ENCODE results near the gene FOXP1.
A peak's percentile ranks its signal among the peaks of the same experiment; 100 is the strongest.

The FOXP1 gene

DNA sequence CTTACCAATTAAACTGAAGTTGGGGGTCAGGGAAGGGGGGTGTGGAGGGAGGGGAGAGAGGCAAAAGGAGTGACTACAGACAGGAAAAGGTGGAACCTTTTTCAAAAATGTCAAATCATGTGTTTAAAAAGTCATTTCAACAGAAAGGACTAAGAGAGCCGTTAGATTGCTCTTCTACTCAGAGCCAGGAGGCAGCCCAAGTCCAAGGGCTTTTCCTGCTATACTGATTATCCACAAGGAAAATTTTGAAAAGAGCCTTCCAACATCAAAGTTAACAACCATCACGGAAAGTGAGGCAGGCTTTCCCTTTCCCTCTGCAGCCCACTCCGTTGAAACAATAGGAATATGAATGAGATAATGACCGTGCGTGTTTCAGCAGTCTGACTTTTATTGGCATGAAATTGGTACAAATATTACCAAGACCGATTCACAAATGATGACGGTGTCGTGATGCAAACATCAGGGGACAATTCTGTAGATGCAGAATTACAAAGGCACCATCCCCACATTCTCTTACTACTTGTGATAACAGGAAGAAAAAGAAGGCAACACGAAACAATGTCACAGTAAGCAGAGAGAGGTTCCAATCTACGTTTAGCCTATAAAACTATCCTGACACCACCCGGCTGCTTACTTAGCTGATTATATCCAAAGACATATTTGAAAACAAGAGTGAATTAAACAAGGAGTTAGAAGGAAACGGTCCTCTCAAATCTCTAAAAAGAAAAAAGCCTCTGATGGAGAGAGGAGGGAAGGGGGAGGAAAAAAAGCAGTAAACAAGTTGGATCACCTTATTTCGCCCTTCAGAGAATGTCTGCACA is 453.7 kb downstream of the FOXP1 start:
- Histone ChIP-seq H3K4me1 (ENCODE audit: control insufficient read depth in 1 of 2, insufficient read depth in 1 of 2, low read depth in 1 of 2, low read length in 1 of 2) (peaks cover 20 to 33% of the 10 kb centered on the region in 2 experiments), H3K36me3 (no peaks in the 10 kb centered on the region), H3K27me3 (no peaks in the 10 kb centered on the region), H3K9me3 (no peaks in the 10 kb centered on the region), H3K4me3 (ENCODE audit: low read depth in 1 of 2, low read length in 1 of 2) (peak overlapping the region; percentile 56 to 67), H3K27ac (peak overlapping the region; percentile 90)
- TF ChIP-seq, protein P1, sequence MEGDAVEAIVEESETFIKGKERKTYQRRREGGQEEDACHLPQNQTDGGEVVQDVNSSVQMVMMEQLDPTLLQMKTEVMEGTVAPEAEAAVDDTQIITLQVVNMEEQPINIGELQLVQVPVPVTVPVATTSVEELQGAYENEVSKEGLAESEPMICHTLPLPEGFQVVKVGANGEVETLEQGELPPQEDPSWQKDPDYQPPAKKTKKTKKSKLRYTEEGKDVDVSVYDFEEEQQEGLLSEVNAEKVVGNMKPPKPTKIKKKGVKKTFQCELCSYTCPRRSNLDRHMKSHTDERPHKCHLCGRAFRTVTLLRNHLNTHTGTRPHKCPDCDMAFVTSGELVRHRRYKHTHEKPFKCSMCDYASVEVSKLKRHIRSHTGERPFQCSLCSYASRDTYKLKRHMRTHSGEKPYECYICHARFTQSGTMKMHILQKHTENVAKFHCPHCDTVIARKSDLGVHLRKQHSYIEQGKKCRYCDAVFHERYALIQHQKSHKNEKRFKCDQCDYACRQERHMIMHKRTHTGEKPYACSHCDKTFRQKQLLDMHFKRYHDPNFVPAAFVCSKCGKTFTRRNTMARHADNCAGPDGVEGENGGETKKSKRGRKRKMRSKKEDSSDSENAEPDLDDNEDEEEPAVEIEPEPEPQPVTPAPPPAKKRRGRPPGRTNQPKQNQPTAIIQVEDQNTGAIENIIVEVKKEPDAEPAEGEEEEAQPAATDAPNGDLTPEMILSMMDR (IDR thresholded peaks at IDR 0.05): no peak

GRCh38 chr3:71128961-71129360 is 454.6 kb downstream of the FOXP1 start:
- Histone ChIP-seq H3K36me3 (no peaks in the 10 kb centered on the region), H3K9me3 (no peaks in the 10 kb centered on the region), H3K4me3 (ENCODE audit: low read depth in 1 of 2, low read length in 1 of 2) (peak overlapping the region; percentile 56 to 67), H3K27me3 (no peaks in the 10 kb centered on the region), H3K27ac (peak overlapping the region; percentile 90), H3K4me1 (ENCODE audit: control insufficient read depth in 1 of 2, insufficient read depth in 1 of 2, low read depth in 1 of 2, low read length in 1 of 2) (peaks cover 20 to 33% of the 10 kb centered on the region in 2 experiments)
- TF ChIP-seq, protein P1 (IDR thresholded peaks at IDR 0.05): no peak

GRCh38 chr3:71127844-71128243 is 455.7 kb downstream of the FOXP1 start:
- no peak overlapping the region for H3K27ac ChIP-seq
- H3K36me3 ChIP-seq: no peaks in the 10 kb centered on the region
- H3K27me3 ChIP-seq: no peaks in the 10 kb centered on the region
- no peak overlapping the region for H3K4me3 ChIP-seq (ENCODE audit: low read depth in 1 of 2, low read length in 1 of 2)
- H3K9me3 ChIP-seq: no peaks in the 10 kb centered on the region
- TF ChIP-seq, protein P1 (IDR thresholded peaks at IDR 0.05): no peak
- H3K4me1 ChIP-seq (ENCODE audit: control insufficient read depth in 1 of 2, insufficient read depth in 1 of 2, low read depth in 1 of 2, low read length in 1 of 2): peaks cover 20 to 33% of the 10 kb centered on the region in 2 experiments

GRCh38 chr3:71127052-71127831 is 456.3 kb downstream of the FOXP1 start:
- Histone ChIP-seq H3K27me3 (no peaks in the 10 kb centered on the region), H3K36me3 (no peaks in the 10 kb centered on the region), H3K4me1 (ENCODE audit: control insufficient read depth in 1 of 2, insufficient read depth in 1 of 2, low read depth in 1 of 2, low read length in 1 of 2) (peaks cover 20 to 33% of the 10 kb centered on the region in 2 experiments), H3K27ac (peak overlapping the region; percentile 1), H3K9me3 (no peaks in the 10 kb centered on the region), H3K4me3 (ENCODE audit: low read depth in 1 of 2, low read length in 1 of 2) (no peak overlapping the region)
- TF ChIP-seq, protein P1 (IDR thresholded peaks at IDR 0.05): no peak

DNA sequence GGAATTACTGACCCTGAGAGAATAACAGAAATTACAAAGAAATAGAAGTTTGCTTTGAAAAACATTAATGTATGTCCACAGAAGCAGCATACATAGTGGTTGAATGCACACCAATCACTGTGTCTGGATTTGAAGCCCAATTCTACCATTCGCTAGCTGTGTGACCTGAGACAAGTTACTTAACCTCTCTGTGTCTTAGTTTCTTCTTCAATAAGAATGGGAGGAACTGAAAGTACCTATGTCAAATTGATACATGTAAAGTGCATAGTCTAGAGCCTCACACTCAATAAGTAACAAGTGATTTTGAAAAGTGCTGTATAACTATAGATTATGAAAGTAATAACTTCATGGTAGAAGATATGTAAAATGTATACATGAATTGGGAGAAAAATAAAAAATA is 457.8 kb downstream of the FOXP1 start:
- H3K36me3 ChIP-seq: no peaks in the 10 kb centered on the region
- H3K4me1 ChIP-seq (ENCODE audit: control insufficient read depth in 1 of 2, insufficient read depth in 1 of 2, low read depth in 1 of 2, low read length in 1 of 2): peaks cover 13 to 26% of the 10 kb centered on the region in 2 experiments
- H3K27ac ChIP-seq: no peak overlapping the region
- TF ChIP-seq, protein P1 (IDR thresholded peaks at IDR 0.05): no peak
- no peaks in the 10 kb centered on the region for H3K9me3 ChIP-seq
- H3K27me3 ChIP-seq: no peaks in the 10 kb centered on the region
- H3K4me3 ChIP-seq (ENCODE audit: low read depth in 1 of 2, low read length in 1 of 2): no peak overlapping the region
